ENCODE measurements around the gene CAMTA2.

CAMTA2 gene

DNA sequence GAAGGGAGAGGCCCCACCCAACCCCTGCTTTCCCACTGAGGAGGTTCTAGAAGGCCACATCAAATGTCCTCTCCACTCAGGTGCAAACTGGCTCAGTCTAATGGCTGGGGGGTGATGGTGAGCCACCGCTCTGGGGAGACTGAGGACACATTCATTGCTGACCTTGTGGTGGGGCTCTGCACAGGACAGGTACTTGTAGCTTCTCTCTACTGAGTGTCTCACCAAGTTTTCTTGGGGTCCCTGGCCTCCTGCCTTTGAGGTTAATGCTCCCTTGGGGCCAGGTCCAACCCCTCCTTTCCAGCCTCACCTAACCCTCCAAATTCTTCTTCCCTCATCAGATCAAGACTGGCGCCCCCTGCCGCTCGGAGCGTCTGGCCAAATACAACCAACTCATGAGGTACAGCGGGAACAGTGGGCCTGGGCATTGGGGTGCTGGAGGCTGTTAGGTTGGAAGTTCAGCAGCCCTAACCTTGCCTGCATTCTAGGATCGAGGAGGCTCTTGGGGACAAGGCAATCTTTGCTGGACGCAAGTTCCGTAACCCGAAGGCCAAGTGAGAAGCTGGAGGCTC, 30.9 kb downstream of the CAMTA2 start:
- no peak overlapping the region for H3K4me3 ChIP-seq (ENCODE audit: low read length)
- no peak overlapping the region for H3K27ac ChIP-seq (ENCODE audit: low read length)
- no CpG with 5 or more reads among the region's 10 CpGs for WGBS (ENCODE audit: insufficient coverage, insufficient read length)
- H3K36me3 ChIP-seq (ENCODE audit: control insufficient read depth, insufficient read depth, low read length) = 0 out of 2 replicates have a peak, but pooled peaks cover 3% of the 10 kb centered on the region
- DNase-seq (ENCODE audit: low read depth, low spot score) = no peak
- H3K4me1 ChIP-seq (ENCODE audit: control insufficient read depth, insufficient read depth, low read length) = peaks cover 5% of the 10 kb centered on the region
- H3K9me3 ChIP-seq (ENCODE audit: control insufficient read depth, insufficient read depth, low read length) = no peaks in the 10 kb centered on the region
- no peaks in the 10 kb centered on the region for H3K27me3 ChIP-seq (ENCODE audit: control insufficient read depth, insufficient read depth, low read length)

GRCh38 chr17:4955091-4955490, 32.4 kb downstream of the CAMTA2 start:
- no CpG with 5 or more reads among the region's 8 CpGs for WGBS (ENCODE audit: insufficient coverage, insufficient read length)
- Histone ChIP-seq H3K27me3 (ENCODE audit: control insufficient read depth, insufficient read depth, low read length) (no peaks in the 10 kb centered on the region), H3K4me3 (ENCODE audit: low read length) (no peak overlapping the region), H3K36me3 (ENCODE audit: control insufficient read depth, insufficient read depth, low read length) (0 out of 2 replicates have a peak, but pooled peaks cover 3% of the 10 kb centered on the region), H3K4me1 (ENCODE audit: control insufficient read depth, insufficient read depth, low read length) (peaks cover 6% of the 10 kb centered on the region; the same call in 1 of the 2 replicates), H3K9me3 (ENCODE audit: control insufficient read depth, insufficient read depth, low read length) (no peaks in the 10 kb centered on the region), H3K27ac (ENCODE audit: low read length) (no peak overlapping the region)
- no peak for DNase-seq (ENCODE audit: low read depth, low spot score)

- no peaks in the 10 kb centered on the region for H3K36me3 ChIP-seq (ENCODE audit: control insufficient read depth, insufficient read depth, low read length)
- WGBS (ENCODE audit: insufficient coverage, insufficient read length) = no CpG with 5 or more reads among the region's 14 CpGs
- H3K27me3 ChIP-seq (ENCODE audit: control insufficient read depth, insufficient read depth, low read length) = no peaks in the 10 kb centered on the region
- H3K9me3 ChIP-seq (ENCODE audit: control insufficient read depth, insufficient read depth, low read length) = no peaks in the 10 kb centered on the region
- no peak for DNase-seq (ENCODE audit: low read depth, low spot score)
- H3K4me1 ChIP-seq (ENCODE audit: control insufficient read depth, insufficient read depth, low read length) = 0 out of 2 replicates have a peak, but pooled peaks cover 3% of the 10 kb centered on the region
- no peak overlapping the region for H3K4me3 ChIP-seq (ENCODE audit: low read length)
- H3K27ac ChIP-seq (ENCODE audit: low read length) = no peak overlapping the region
Measured at GRCh38 chr17:4953451-4953961, 34.0 kb downstream of the CAMTA2 start.

DNA sequence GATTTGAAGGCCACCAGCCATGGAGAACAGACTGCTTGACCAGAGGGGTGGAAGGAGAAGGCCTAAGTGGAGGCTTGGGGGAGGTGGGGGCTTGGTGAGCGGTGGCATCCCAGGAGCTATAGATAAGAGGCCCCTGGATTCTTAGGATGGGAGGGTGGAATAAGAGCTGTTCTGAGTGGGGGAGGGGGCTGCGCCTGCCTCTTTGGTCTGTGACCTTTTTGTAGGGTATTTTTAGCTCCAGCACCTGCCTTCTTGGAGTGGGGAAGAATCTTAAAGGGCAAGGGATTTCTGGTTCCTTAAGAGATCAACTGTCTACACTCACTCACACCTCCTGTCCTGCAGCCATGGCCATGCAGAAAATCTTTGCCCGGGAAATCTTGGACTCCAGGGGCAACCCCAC, 36.0 kb downstream of the CAMTA2 start:
- Histone ChIP-seq H3K27me3 (ENCODE audit: control insufficient read depth, insufficient read depth, low read length) (no peaks in the 10 kb centered on the region), H3K9me3 (ENCODE audit: control insufficient read depth, insufficient read depth, low read length) (no peaks in the 10 kb centered on the region), H3K36me3 (ENCODE audit: control insufficient read depth, insufficient read depth, low read length) (peaks cover 3% of the 10 kb centered on the region), H3K4me3 (ENCODE audit: low read length) (no peak overlapping the region), H3K27ac (ENCODE audit: low read length) (no peak overlapping the region), H3K4me1 (ENCODE audit: control insufficient read depth, insufficient read depth, low read length) (0 out of 2 replicates have a peak, but pooled peaks cover 3% of the 10 kb centered on the region)
- DNase-seq (ENCODE audit: low read depth, low spot score) = no peak
- no CpG with 5 or more reads among the region's 3 CpGs for WGBS (ENCODE audit: insufficient coverage, insufficient read length)

GRCh38 chr17:4950746-4951204, 36.7 kb downstream of the CAMTA2 start, which contains the start of gene ENO3:
ENO3 (plus strand) TSS chr17:4951119; CDS start chr17:4951830, 711 bp downstream.
- DNase-seq (ENCODE audit: low read depth, low spot score) = no peak
- Histone ChIP-seq H3K4me1 (ENCODE audit: control insufficient read depth, insufficient read depth, low read length) (peaks cover 5% of the 10 kb centered on the region; the same call in 1 of the 2 replicates), H3K4me3 (ENCODE audit: low read length) (peak within 1 kb of the TSS; percentile 42; the same call in 1 of the 2 replicates), H3K27ac (ENCODE audit: low read length) (no peak within 1 kb of the TSS), H3K27me3 (ENCODE audit: control insufficient read depth, insufficient read depth, low read length) (no peaks in the 10 kb centered on the region), H3K36me3 (ENCODE audit: control insufficient read depth, insufficient read depth, low read length) (peaks cover 9% of the 10 kb centered on the region), H3K9me3 (ENCODE audit: control insufficient read depth, insufficient read depth, low read length) (no peaks in the 10 kb centered on the region)
- whole genome bisulfite sequencing (ENCODE audit: insufficient coverage, insufficient read length) = no CpG with 5 or more reads among the region's 7 CpGs

DNA sequence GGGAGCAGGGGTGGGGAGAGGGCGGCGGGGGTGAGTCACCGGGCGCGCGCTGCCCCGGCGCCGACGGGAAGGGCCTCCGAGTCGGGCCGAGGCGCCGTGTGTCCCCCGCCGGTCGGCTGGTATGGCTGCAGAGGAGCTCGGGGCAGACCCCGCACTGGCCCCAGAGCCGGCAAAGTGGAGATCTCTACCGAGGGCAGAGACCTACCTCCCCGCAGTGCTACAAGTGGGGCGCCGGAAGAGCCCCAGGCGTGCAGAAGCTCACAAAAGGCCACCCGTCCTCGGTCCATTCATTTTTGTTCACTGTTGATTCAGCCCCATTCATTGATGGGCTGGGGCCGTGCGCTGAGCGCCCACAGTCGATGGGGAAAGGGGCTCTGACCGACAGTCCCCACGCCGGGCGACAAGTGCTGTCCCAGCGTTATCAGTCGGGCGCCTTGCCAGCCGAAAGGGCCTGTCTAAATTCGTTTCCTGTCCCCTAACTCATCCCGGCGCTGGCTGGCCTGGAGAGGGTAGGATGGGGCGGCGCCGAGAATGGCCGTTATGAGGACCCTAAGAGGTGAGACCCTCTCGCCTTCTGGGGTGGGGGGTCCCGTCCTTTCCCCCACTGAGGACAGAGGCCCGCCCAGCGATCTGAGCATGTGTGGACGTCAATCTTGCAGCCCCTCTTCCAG, 37.3 kb downstream of the CAMTA2 start:
- no CpG with 5 or more reads among the region's 52 CpGs for WGBS (ENCODE audit: insufficient coverage, insufficient read length)
- Histone ChIP-seq H3K27ac (ENCODE audit: low read length) (no peak overlapping the region), H3K4me3 (ENCODE audit: low read length) (peak overlapping the region; percentile 42; the same call in 1 of the 2 replicates), H3K4me1 (ENCODE audit: control insufficient read depth, insufficient read depth, low read length) (peaks cover 5% of the 10 kb centered on the region; the same call in 1 of the 2 replicates), H3K27me3 (ENCODE audit: control insufficient read depth, insufficient read depth, low read length) (no peaks in the 10 kb centered on the region), H3K36me3 (ENCODE audit: control insufficient read depth, insufficient read depth, low read length) (peaks cover 11% of the 10 kb centered on the region), H3K9me3 (ENCODE audit: control insufficient read depth, insufficient read depth, low read length) (no peaks in the 10 kb centered on the region)
- no peak for DNase-seq (ENCODE audit: low read depth, low spot score)

DNA sequence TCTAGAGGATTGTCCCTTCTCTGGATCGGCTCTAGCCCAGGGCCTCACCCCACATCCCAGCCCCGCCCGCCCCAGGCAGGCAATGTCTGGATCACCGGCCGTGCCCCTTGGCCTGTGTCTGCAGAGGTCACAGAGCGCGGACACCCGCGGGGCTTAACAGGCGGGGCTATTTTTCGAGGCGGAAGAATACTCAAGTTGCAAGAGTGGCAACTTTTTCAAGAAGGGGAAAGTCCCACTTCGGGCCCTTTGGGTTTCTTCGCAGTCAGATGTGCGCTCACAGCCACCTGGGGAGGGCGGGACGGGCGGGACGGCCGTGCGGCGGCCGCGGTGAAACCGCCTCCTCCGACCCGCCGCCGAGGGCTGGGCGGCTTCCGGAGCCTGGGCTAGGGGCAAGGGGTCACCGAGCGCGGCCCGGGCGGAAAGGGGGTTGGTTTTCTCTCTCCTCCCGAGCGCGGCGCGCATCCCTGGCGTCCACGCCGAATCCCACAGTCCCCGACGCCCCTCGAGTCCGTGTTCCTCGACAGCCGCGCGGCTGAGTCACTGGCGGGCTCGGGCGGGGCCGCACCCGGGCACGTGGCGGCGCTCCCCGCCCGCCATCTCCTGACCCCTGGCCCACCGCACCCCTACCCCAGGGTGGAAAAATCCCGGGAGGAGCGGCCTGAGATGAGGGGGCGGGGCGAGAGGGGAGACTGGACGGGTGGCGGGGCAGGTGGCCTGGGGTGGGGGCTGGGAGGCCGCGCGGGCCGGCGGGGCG, 38.0 kb downstream of the CAMTA2 start:
- Histone ChIP-seq H3K27ac (ENCODE audit: low read length) (peak overlapping the region; percentile 11), H3K36me3 (ENCODE audit: control insufficient read depth, insufficient read depth, low read length) (peaks cover 15% of the 10 kb centered on the region), H3K27me3 (ENCODE audit: control insufficient read depth, insufficient read depth, low read length) (no peaks in the 10 kb centered on the region), H3K9me3 (ENCODE audit: control insufficient read depth, insufficient read depth, low read length) (no peaks in the 10 kb centered on the region), H3K4me1 (ENCODE audit: control insufficient read depth, insufficient read depth, low read length) (peaks cover 5% of the 10 kb centered on the region; the same call in 1 of the 2 replicates), H3K4me3 (ENCODE audit: low read length) (peak overlapping the region; percentile 70; the same call in 1 of the 2 replicates)
- no peak for DNase-seq (ENCODE audit: low read depth, low spot score)
- no CpG with 5 or more reads among the region's 75 CpGs for WGBS (ENCODE audit: insufficient coverage, insufficient read length)

DNA sequence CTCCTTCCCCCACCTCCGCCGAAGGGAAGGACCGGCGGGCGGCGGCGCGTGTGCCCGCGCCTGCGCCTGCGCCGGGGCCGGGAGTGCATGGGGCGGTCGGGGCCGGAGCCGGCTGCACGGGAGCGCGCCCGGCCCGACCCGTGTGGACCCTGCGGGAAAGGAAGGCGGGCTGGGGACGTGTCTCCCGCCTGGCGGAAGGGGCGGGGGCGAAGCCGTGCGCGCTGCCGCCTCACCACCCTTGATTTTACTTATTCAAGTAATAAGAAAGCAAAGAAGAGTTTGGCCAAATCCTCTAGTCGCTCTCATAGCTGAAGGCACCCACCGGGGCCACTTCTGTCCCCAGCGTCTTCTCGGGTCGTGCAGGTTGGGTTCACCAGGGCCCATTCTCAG, 38.5 kb downstream of the CAMTA2 start:
- H3K4me3 ChIP-seq (ENCODE audit: low read length) = peak overlapping the region; percentile 70; the same call in 1 of the 2 replicates
- no peaks in the 10 kb centered on the region for H3K27me3 ChIP-seq (ENCODE audit: control insufficient read depth, insufficient read depth, low read length)
- no peak for DNase-seq (ENCODE audit: low read depth, low spot score)
- H3K4me1 ChIP-seq (ENCODE audit: control insufficient read depth, insufficient read depth, low read length) = peaks cover 5% of the 10 kb centered on the region; the same call in 1 of the 2 replicates
- H3K36me3 ChIP-seq (ENCODE audit: control insufficient read depth, insufficient read depth, low read length) = peaks cover 17% of the 10 kb centered on the region
- WGBS (ENCODE audit: insufficient coverage, insufficient read length) = no CpG with 5 or more reads among the region's 40 CpGs
- no peaks in the 10 kb centered on the region for H3K9me3 ChIP-seq (ENCODE audit: control insufficient read depth, insufficient read depth, low read length)
- H3K27ac ChIP-seq (ENCODE audit: low read length) = peak overlapping the region; percentile 11

- peak within 1 kb of the TSS; percentile 45 for H3K27ac ChIP-seq (ENCODE audit: low read length)
- H3K27me3 ChIP-seq (ENCODE audit: control insufficient read depth, insufficient read depth, low read length) = no peaks in the 10 kb centered on the region
Measured at GRCh38 chr17:4948166-4948930, 39.1 kb downstream of the CAMTA2 start, which contains the start of gene PFN1. PFN1 (minus strand) TSS chr17:4948530; CDS start chr17:4948394, 136 bp downstream.

More at GRCh38 chr17:4948166-4948930, 39.1 kb downstream of the CAMTA2 start, which contains the start of gene PFN1:
- no peak for DNase-seq (ENCODE audit: low read depth, low spot score)
- no CpG with 5 or more reads among the region's 59 CpGs for WGBS (ENCODE audit: insufficient coverage, insufficient read length)
- Histone ChIP-seq H3K36me3 (ENCODE audit: control insufficient read depth, insufficient read depth, low read length) (peaks cover 19% of the 10 kb centered on the region), H3K4me3 (ENCODE audit: low read length) (peak within 1 kb of the TSS; percentile 70), H3K4me1 (ENCODE audit: control insufficient read depth, insufficient read depth, low read length) (peaks cover 5% of the 10 kb centered on the region; the same call in 1 of the 2 replicates), H3K9me3 (ENCODE audit: control insufficient read depth, insufficient read depth, low read length) (no peaks in the 10 kb centered on the region)
